ENCODE results near the gene NKX2-3. TPM values are rescaled to one million over a fixed set of nuclear protein-coding genes. Genes with fewer than 3 reads are reported as not detected.

Gene NKX2-3
- total and polyA plus RNA-seq, 2 of the 8 experiments (the other 6 are each of a cell fraction or from before 2014, with no cell fraction given), result not detected

DNA sequence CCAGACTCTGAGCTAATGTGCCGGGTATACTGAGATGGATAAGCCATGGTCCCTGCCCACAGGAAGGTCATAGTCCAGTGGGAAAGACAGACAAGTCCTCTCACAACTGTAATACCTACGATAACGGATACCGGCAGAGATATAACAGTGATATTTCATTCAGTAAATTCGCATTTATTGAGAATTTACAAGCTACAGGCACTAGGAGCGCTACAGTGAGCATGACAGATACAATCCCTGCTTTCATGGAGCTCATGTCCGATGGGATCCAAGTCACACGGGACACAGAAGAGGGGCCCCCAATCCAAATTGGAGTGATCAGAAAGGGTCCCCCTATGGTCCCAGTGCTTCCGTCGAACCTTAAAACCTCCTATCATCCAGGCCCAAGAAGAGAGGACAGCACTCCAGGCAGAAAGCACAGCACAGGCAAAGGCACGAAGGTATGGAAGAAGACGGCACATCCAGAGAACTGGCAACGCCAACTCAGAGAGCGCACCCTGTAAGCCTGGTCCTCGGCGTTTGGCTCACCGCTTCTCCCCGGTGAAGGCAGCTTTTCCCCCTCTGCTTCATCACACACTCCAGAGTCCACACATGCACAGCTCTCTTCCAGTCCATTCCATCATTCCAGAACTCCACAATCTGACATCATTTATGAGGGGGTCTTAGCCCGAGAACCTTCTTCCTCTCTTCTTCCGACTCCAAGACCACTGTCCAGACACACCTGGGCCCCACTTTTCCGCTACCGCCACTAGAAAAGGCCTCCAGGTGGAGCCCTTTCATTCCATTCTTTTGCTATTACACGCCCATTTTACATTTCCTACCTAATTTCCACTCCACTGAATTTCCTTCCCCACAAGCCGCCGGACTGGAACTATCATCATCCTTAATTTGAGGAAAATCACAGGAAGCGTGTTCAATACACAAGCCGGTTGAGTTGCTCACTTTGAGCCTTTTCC, 47.8 kb upstream of the NKX2-3 start:
- no peaks in the 10 kb centered on the region for H3K79me1 ChIP-seq (ENCODE audit: low read depth, low read length)
- H3K18ac ChIP-seq (ENCODE audit: extremely low read depth, low read length), result no peak overlapping the region
- peaks cover 0 to 5% (median 0%) of the 10 kb centered on the region in 4 experiments; a peak in 2 of 7 replicates for H3K27me3 ChIP-seq (replicated peaks in 1 of 4; ENCODE audit: control insufficient read depth in 3 of 4, extremely low read depth in 1 of 4, insufficient read depth in 3 of 4, low read length in 3 of 4)
- H2BK12ac ChIP-seq (ENCODE audit: low read depth, low read length), result 0 out of 2 replicates have a peak overlapping the region, but pooled peaks have one; percentile 31
- 0 out of 2 replicates have a peak overlapping the region, but pooled peaks have one; percentile 18 for H2BK15ac ChIP-seq (ENCODE audit: low read length)
- ChIA-PET CTCF (ENCODE audit: partially characterized antibody) (interaction anchor here (0.6 to 6.8 kb wide), 44 partner anchors 10 to 1624 kb away, joined by 3 to 74 read pairs (median 4); no protein-coding TSS in a partner anchor), POLR2A (ENCODE audit: partially characterized antibody) (interaction anchor here (1.0 to 1.1 kb wide), 2 partner anchors 10 to 54 kb away, joined by 3 read pairs; partner anchors contain the start of gene GOT1)
- no peak overlapping the region for H2AK5ac ChIP-seq (ENCODE audit: low read depth, low read length)
- H3K79me2 ChIP-seq (ENCODE audit: control insufficient read depth in 1 of 2, insufficient read depth in 2 of 2, low read length in 2 of 2), result no peaks in the 10 kb centered on the region
- H3K4me2 ChIP-seq (ENCODE audit: insufficient read depth in 1 of 2, low read depth in 2 of 2, low read length in 2 of 2), result no peak overlapping the region; a peak in 1 of 4 replicates
- H3K23me2 ChIP-seq (ENCODE audit: low read depth, low read length), result no peaks in the 10 kb centered on the region
- no peaks in the 10 kb centered on the region for H3K9me3 ChIP-seq (ENCODE audit: insufficient read depth in 2 of 2, low read depth in 1 of 2, low read length in 1 of 2)
- no peak overlapping the region for H3K23ac ChIP-seq (ENCODE audit: insufficient read length)
- H2BK120ac ChIP-seq (replicated peaks; ENCODE audit: low read depth, low read length), result no peak overlapping the region
- H2BK20ac ChIP-seq (ENCODE audit: low read length), result no peak overlapping the region
- no peak overlapping the region for H4K8ac ChIP-seq (ENCODE audit: extremely low read depth, insufficient read depth, low read length)
- WGBS, 2 experiments (ENCODE audit: extremely low coverage in 1 of 2, insufficient coverage in 1 of 2, insufficient read length in 1 of 2, insufficient replicate concordance in 2 of 2, low coverage in 1 of 2, low lambda C conversion rate in 2 of 2, missing lambda C conversion rate in 1 of 2), result 76% methylated on average over 27 of the region's 27 CpGs; no CpG with 5 or more reads in 1 of the 2 experiments
- H4K20me1 ChIP-seq (replicated peaks in 1 of 2; ENCODE audit: control insufficient read depth in 1 of 2, insufficient read depth in 2 of 2, low read length in 2 of 2), result no peaks in the 10 kb centered on the region
- no peak overlapping the region for H3K27ac ChIP-seq (ENCODE audit: low read depth, low read length)
- no peak overlapping the region for H3K9ac ChIP-seq (replicated peaks in 1 of 4; ENCODE audit: extremely low read depth in 1 of 4, low read depth in 3 of 4, low read length in 3 of 4)
- no peak overlapping the region for H2BK5ac ChIP-seq (ENCODE audit: low read depth, low read length)
- H3K56ac ChIP-seq (replicated peaks; ENCODE audit: insufficient read length, low read depth, low read length), result no peak overlapping the region
- H3K4me3 ChIP-seq (ENCODE audit: extremely low read depth in 1 of 4, insufficient read depth in 2 of 4, low read depth in 3 of 4, low read length in 4 of 4), result no peak overlapping the region
- H4K5ac ChIP-seq (ENCODE audit: insufficient read length, low read depth, low read length), result no peak overlapping the region
- H3K4ac ChIP-seq (replicated peaks; ENCODE audit: insufficient read length, low read depth, low read length), result no peak overlapping the region
- H3K14ac ChIP-seq (ENCODE audit: insufficient read length), result no peak overlapping the region
- DNase-seq (ENCODE audit: low read depth in 1 of 2, low spot score in 2 of 2) (peak in 1 of 2 experiments; percentile 68), FAIRE-seq (no peak)
- H2AFZ ChIP-seq (ENCODE audit: low read length), result peak overlapping the region; percentile 61; the same call in 1 of the 2 replicates
- no peak overlapping the region for H4K91ac ChIP-seq (replicated peaks; ENCODE audit: insufficient read length, low read length)
- H3K4me1 ChIP-seq (replicated peaks in 1 of 4; ENCODE audit: control insufficient read depth in 3 of 4, insufficient read depth in 4 of 4, low read length in 3 of 4), result no peaks in the 10 kb centered on the region
- no peaks in the 10 kb centered on the region for H3K36me3 ChIP-seq (ENCODE audit: control insufficient read depth in 2 of 4, insufficient read depth in 4 of 4, low read length in 3 of 4)
- TF ChIP-seq CBX8 (IDR thresholded peaks at IDR 0.05; ENCODE audit: borderline replicate concordance, low read depth, low read length), result no peak
- TF ChIP-seq ZNF274 (IDR thresholded peaks at IDR 0.05; ENCODE audit: borderline replicate concordance, extremely low read depth, low read length), result no peak
- TF ChIP-seq PHF8 (conservative IDR thresholded peaks at IDR 0.05; ENCODE audit: low read depth, low read length), result no peak
- no peak for TF ChIP-seq BCL11A (IDR thresholded peaks at IDR 0.05; ENCODE audit: low read depth in 2 of 2, low read length in 2 of 2)
- peak; percentile 65 to 71 for TF ChIP-seq RAD21 (IDR thresholded peaks at IDR 0.05 in 1 of 2, conservative IDR thresholded peaks at IDR 0.05 in 1 of 2; ENCODE audit: low read depth in 2 of 2, low read length in 2 of 2)
- TF ChIP-seq CTBP2 (IDR thresholded peaks at IDR 0.05; ENCODE audit: borderline replicate concordance, insufficient read depth, insufficient read length, low read length), result no peak
- TF ChIP-seq KDM1A (IDR thresholded peaks at IDR 0.05; ENCODE audit: borderline replicate concordance, low read length), result no peak
